ENCODE measurements around the gene GRAP. TPM values are rescaled to one million over a fixed set of nuclear protein-coding genes. Genes with fewer than 3 reads are reported as not detected.
A peak's percentile ranks its signal among the peaks of the same experiment; 100 is the strongest.
"Not testable (repeated sequence)": the region's sequence is repeated elsewhere in the genome, so short reads cannot be mapped to it uniquely, and the experiment has no call there.

Gene GRAP
- total and polyA plus RNA-seq, 9 of the 15 experiments (the other 6 are each of a cell fraction or from before 2014, with no cell fraction given): 0.07 to 0.41 (median 0.19) TPM; not detected in 5

DNA sequence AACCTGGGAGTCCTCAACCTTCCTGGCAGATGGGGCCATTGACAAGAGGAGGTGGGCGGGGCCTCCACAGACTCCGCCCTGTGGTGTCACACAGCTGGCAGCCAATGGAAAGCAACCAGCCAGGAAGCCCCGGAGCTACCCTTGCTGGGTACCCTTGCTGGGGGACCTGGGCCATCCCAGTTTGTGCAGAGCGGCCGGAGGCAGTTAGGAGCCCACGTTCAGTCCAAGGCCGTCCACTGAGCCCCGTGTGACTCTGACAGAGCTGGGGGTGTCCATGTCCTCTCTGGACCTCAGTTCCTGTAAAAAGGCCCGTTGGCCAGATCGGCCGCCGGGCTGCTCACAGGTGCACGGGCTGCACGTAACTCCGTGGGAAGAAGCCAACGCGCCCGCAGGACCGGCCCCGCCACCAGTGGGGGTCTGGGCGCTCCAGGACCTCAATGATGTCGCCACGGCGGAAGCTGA lies 25.1 kb downstream of the GRAP start (continued):
- TF ChIP-seq, protein P1, sequence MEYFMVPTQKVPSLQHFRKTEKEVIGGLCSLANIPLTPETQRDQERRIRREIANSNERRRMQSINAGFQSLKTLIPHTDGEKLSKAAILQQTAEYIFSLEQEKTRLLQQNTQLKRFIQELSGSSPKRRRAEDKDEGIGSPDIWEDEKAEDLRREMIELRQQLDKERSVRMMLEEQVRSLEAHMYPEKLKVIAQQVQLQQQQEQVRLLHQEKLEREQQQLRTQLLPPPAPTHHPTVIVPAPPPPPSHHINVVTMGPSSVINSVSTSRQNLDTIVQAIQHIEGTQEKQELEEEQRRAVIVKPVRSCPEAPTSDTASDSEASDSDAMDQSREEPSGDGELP (CRISPR knock-in tag; IDR thresholded peaks at IDR 0.05; ENCODE audit: borderline replicate concordance): peak; percentile 35; the same call in 1 of the 2 replicates
- TF ChIP-seq CSDE1 (IDR thresholded peaks at IDR 0.05): no peak
- no peak for TF ChIP-seq BCOR (IDR thresholded peaks at IDR 0.05)
- no peak for TF ChIP-seq NFRKB (IDR thresholded peaks at IDR 0.05; ENCODE audit: low read depth)
- TF ChIP-seq, protein P2, sequence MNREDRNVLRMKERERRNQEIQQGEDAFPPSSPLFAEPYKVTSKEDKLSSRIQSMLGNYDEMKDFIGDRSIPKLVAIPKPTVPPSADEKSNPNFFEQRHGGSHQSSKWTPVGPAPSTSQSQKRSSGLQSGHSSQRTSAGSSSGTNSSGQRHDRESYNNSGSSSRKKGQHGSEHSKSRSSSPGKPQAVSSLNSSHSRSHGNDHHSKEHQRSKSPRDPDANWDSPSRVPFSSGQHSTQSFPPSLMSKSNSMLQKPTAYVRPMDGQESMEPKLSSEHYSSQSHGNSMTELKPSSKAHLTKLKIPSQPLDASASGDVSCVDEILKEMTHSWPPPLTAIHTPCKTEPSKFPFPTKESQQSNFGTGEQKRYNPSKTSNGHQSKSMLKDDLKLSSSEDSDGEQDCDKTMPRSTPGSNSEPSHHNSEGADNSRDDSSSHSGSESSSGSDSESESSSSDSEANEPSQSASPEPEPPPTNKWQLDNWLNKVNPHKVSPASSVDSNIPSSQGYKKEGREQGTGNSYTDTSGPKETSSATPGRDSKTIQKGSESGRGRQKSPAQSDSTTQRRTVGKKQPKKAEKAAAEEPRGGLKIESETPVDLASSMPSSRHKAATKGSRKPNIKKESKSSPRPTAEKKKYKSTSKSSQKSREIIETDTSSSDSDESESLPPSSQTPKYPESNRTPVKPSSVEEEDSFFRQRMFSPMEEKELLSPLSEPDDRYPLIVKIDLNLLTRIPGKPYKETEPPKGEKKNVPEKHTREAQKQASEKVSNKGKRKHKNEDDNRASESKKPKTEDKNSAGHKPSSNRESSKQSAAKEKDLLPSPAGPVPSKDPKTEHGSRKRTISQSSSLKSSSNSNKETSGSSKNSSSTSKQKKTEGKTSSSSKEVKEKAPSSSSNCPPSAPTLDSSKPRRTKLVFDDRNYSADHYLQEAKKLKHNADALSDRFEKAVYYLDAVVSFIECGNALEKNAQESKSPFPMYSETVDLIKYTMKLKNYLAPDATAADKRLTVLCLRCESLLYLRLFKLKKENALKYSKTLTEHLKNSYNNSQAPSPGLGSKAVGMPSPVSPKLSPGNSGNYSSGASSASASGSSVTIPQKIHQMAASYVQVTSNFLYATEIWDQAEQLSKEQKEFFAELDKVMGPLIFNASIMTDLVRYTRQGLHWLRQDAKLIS (CRISPR knock-in tag; IDR thresholded peaks at IDR 0.05): no peak
- TF ChIP-seq ZBTB7A (IDR thresholded peaks at IDR 0.05; ENCODE audit: borderline replicate concordance, control insufficient read depth, low read depth, low read length): 0 out of 2 replicates have a peak, but pooled peaks have one; percentile 7
- no peak for TF ChIP-seq ZEB2 (IDR thresholded peaks at IDR 0.05)

DNA sequence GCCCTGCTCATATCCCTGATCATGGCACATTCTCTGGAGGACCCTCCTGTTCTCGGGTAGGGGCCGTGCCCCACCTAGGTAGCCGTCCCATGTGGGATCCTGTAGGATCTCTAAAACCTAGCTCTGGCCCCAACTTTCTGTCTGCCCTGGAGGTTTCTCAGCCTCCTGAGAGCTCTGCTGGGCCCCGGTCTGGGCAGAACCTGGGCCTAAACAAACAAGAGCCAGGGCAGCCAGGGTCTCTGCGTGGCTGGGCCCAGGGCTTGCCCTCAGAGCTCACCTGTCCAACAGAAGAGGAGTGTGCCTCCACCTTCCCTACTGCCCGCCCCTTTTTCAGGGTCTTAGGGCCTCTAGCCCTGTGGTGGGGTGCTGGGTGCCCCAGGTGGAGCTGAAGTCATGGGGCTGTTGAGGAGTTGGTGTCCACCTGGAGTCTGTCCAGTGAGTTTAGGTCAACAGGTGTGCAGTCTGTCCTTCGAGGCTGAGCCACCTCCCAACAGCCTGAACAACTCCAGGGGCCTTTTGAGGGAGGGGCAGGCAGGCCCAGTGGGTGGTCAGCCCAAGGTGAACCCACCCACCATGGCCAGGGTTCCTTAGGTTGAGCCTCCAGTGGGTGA lies 25.6 kb downstream of the GRAP start:
- H3K36me3 ChIP-seq (ENCODE audit: control insufficient read depth, insufficient read depth, low read length); intact Hi-C loops (cut with micrococcal nuclease); in situ Hi-C loops (cut with MboI); H4K20me1 ChIP-seq (replicated peaks; ENCODE audit: control insufficient read depth, insufficient read depth, low read length); CTCF ChIA-PET (ENCODE audit: low intra/inter-chr PET ratio); BruUV-seq (replicated peaks); FAIRE-seq; H3K27me3 ChIP-seq (ENCODE audit: control insufficient read depth in 2 of 2, insufficient read depth in 2 of 2, low read length in 2 of 2); H3K4me2 ChIP-seq (ENCODE audit: insufficient read depth, low read length); H3K9ac ChIP-seq (ENCODE audit: insufficient read depth in 1 of 2, low read depth in 2 of 2, low read length in 2 of 2); H3K9me1 ChIP-seq (ENCODE audit: control insufficient read depth, insufficient read depth, low read length); H3K4me3 ChIP-seq; H3K27ac ChIP-seq (ENCODE audit: extremely low read depth, low read depth, low read length); H3K9me3 ChIP-seq (replicated peaks; ENCODE audit: control insufficient read depth, insufficient read depth, low read depth, low read length); ATAC-seq; DNase-seq (ENCODE audit: extremely low read depth in 1 of 4, low spot score in 3 of 4); H3K79me2 ChIP-seq (ENCODE audit: control insufficient read depth, insufficient read depth, low read length): not testable (repeated sequence)
- peak overlapping the region; percentile 87 for H2AFZ ChIP-seq (ENCODE audit: low read depth, low read length)
- POLR2A ChIA-PET: interaction anchor here (2.1 kb wide), 1 partner anchor 24 kb away, joined by 5 read pairs; no protein-coding TSS in a partner anchor
- WGBS (ENCODE audit: insufficient coverage, low coverage, missing lambda C conversion rate): 21% methylated on average over 3 of the region's 7 CpGs
- peaks cover 12 to 42% of the 10 kb centered on the region in 2 experiments; a peak in 4 of 5 replicates for H3K4me1 ChIP-seq (replicated peaks in 1 of 2; ENCODE audit: control insufficient read depth in 2 of 2, insufficient read depth in 2 of 2, low read length in 2 of 2)

Data from K562 (cell line).